Neural cell (in vitro differentiated cells): ENCODE results near the gene HK1. TPM values are rescaled to one million over a fixed set of nuclear protein-coding genes. Genes with fewer than 3 reads are reported as not detected.

Experiments
- H2AFZ ChIP-seq: fragments of 200-600, 300-800 bp; sonication (generic), shearing (Covaris generic); 2 replicates; pipeline ENCODE4 v1.6.0; 2014; ENCODE audit warnings: low read depth, mild to moderate bottlenecking, antibody characterized with exemption, low read length, moderate library complexity
- H3F3A ChIP-seq: fragments of 200-600 bp; shearing (Covaris generic); 2 replicates; pipeline ENCODE4 v1.6.1; 2016; ENCODE audit warnings: mild to moderate bottlenecking, moderate library complexity, mixed read lengths, antibody characterized with exemption, low read length; ENCODE audit not compliant: insufficient read depth, poor library complexity, severe bottlenecking
- H3K27ac ChIP-seq: fragments of 200-600, 300-800 bp; sonication (generic), shearing (Covaris generic); 2 replicates; pipeline ENCODE4 v1.5.1; 2014; ENCODE audit warnings: mild to moderate bottlenecking, low read length, moderate library complexity
- H3K27me3 ChIP-seq: fragments of 300-800, 200-600 bp; sonication (generic), shearing (Covaris generic); 2 replicates; pipeline ENCODE4 v1.6.0; 2014; ENCODE audit warnings: mild to moderate bottlenecking, low read depth, low read length, moderate library complexity; ENCODE audit not compliant: insufficient read depth
- H3K36me3 ChIP-seq: fragments of 300-800, 200-600 bp; sonication (generic), shearing (Covaris generic); 2 replicates; pipeline ENCODE4 v1.5.1; 2014; ENCODE audit warnings: mild to moderate bottlenecking, antibody characterized with exemption, low read length, moderate library complexity; ENCODE audit not compliant: insufficient read depth
- H3K4me2 ChIP-seq: fragments of 300-800, 200-600 bp; sonication (generic), shearing (Covaris generic); 2 replicates; pipeline ENCODE4 v1.6.0; 2014; ENCODE audit warnings: mild to moderate bottlenecking, low read length
- H3K4me3 ChIP-seq: fragments of 300-800, 200-600 bp; sonication (generic), shearing (Covaris generic); 2 replicates; pipeline ENCODE4 v1.5.1; 2014; ENCODE audit warnings: mild to moderate bottlenecking, low read length, moderate library complexity
- H3K79me2 ChIP-seq: fragments of 200-600 bp; shearing (Covaris generic); replicated peaks from 2 replicates; pipeline ENCODE4 v1.6.0; 2014; ENCODE audit warnings: mild to moderate bottlenecking, low read length, moderate library complexity; ENCODE audit not compliant: insufficient read depth
- H3K9ac ChIP-seq: fragments of 300-800, 200-600 bp; sonication (generic), shearing (Covaris generic); 2 replicates; pipeline ENCODE4 v1.6.1; 2016; ENCODE audit warnings: mild to moderate bottlenecking, low read length, mixed read lengths
- H3K9me2 ChIP-seq: fragments of 200-600 bp; shearing (Covaris generic); 2 replicates; pipeline ENCODE4 v1.6.1; 2016; ENCODE audit warnings: mild to moderate bottlenecking, low read length, mixed read lengths; ENCODE audit not compliant: insufficient read depth
- H3K9me3 ChIP-seq: fragments of 200-600, 300-800 bp; sonication (generic), shearing (Covaris generic); 2 replicates; pipeline ENCODE4 v1.6.1; 2016; ENCODE audit warnings: mild to moderate bottlenecking, mixed run types, low read length, moderate library complexity, mixed read lengths
- H4K20me1 ChIP-seq: fragments of 200-600 bp; shearing (Covaris generic); 2 replicates; pipeline ENCODE4 v1.6.1; 2016; ENCODE audit warnings: mild to moderate bottlenecking, mixed run types; ENCODE audit not compliant: insufficient read depth
- EP300 ChIP-seq: fragments of 450-650 bp; conservative IDR thresholded peaks from 2 replicates; pipeline ENCODE4 v1.6.1; 2014; ENCODE audit warnings: antibody characterized with exemption, mild to moderate bottlenecking, moderate library complexity; ENCODE audit not compliant: poor library complexity, severe bottlenecking
- EZH2 ChIP-seq: fragments of 200-600, 300-800 bp; shearing (Covaris generic), sonication (generic); IDR thresholded peaks from 2 replicates; pipeline ENCODE4 v1.6.1; 2014; ENCODE audit warnings: antibody characterized with exemption, low read length, borderline replicate concordance, mild to moderate bottlenecking; ENCODE audit not compliant: insufficient read depth, poor library complexity, severe bottlenecking
- MXI1 ChIP-seq: fragments of 450-650 bp; conservative IDR thresholded peaks from 2 replicates; pipeline ENCODE4 v1.6.1; 2014; ENCODE audit warnings: antibody characterized with exemption, mild to moderate bottlenecking; ENCODE audit not compliant: poor library complexity, severe bottlenecking
- POLR2AphosphoS5 ChIP-seq: IDR thresholded peaks from 2 replicates; pipeline ENCODE4 v1.6.1; 2012
- RAD21 ChIP-seq: fragments of 450-650 bp; conservative IDR thresholded peaks from 2 replicates; pipeline ENCODE4 v1.6.1; 2014; ENCODE audit warnings: antibody characterized with exemption, mild to moderate bottlenecking, moderate library complexity
- SMC3 ChIP-seq: fragments of 450-650 bp; conservative IDR thresholded peaks from 2 replicates; pipeline ENCODE4 v1.6.1; 2014; ENCODE audit warnings: antibody characterized with exemption, mild to moderate bottlenecking, moderate library complexity; ENCODE audit not compliant: poor library complexity
- TAF1 ChIP-seq: IDR thresholded peaks from 2 replicates; pipeline ENCODE4 v1.6.1; 2012; ENCODE audit warnings: low read depth
- polyA plus RNA-seq: library from polyadenylated mRNA; depleted of rRNA; stranded (reverse); fragments of >200 nt; gene quantifications from 2 replicates; pipeline ENCODE4 v1.2.3, GENCODE V29; 2014
- TF ChIP-seq, protein P1 (sequence below): fragments of 450-650 bp; IDR thresholded peaks from 2 replicates; pipeline ENCODE4 v1.5.1; 2014; ENCODE audit warnings: antibody characterized with exemption, mild to moderate bottlenecking, moderate library complexity; ENCODE audit not compliant: poor library complexity, severe bottlenecking
- TF ChIP-seq, protein P2 (sequence below): IDR thresholded peaks from 2 replicates; pipeline ENCODE4 v1.6.1; 2012; ENCODE audit warnings: borderline replicate concordance

Gene HK1
- polyA plus RNA-seq, 1 donor from 2014 or later: 60.5 TPM

DNA sequence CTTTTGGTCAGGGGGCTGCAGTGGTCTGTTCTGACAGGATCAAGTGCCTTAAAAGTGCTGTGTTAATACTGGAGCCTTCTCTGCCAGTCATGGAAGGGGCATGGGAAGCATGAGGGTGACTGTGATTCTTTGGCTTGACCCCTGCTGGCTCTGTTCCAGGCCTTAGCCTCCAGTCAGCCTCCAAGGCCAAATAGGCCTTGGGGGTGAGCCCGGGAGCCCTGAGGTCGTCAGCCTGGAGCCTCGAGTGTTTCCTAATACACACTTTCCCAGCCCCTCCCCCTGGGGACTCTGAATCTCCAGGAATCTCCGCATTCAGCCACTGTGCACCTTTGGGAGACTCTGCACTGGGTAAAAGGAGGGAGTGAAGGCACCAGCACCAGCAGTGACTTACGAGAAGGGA, 48.2 kb upstream of the HK1 start:
- H3F3A ChIP-seq: no peaks in the 10 kb centered on the region
- no peak overlapping the region for H2AFZ ChIP-seq
- H3K9me2 ChIP-seq: no peaks in the 10 kb centered on the region
- no peak overlapping the region for H3K4me3 ChIP-seq
- H3K79me2 ChIP-seq: no peaks in the 10 kb centered on the region
- no peaks in the 10 kb centered on the region for H3K27me3 ChIP-seq
- H4K20me1 ChIP-seq: no peaks in the 10 kb centered on the region
- no peaks in the 10 kb centered on the region for H3K9me3 ChIP-seq
- no peak for TF ChIP-seq MXI1
- no peak for TF ChIP-seq SMC3
- TF ChIP-seq RAD21: no peak
- TF ChIP-seq, protein P1, sequence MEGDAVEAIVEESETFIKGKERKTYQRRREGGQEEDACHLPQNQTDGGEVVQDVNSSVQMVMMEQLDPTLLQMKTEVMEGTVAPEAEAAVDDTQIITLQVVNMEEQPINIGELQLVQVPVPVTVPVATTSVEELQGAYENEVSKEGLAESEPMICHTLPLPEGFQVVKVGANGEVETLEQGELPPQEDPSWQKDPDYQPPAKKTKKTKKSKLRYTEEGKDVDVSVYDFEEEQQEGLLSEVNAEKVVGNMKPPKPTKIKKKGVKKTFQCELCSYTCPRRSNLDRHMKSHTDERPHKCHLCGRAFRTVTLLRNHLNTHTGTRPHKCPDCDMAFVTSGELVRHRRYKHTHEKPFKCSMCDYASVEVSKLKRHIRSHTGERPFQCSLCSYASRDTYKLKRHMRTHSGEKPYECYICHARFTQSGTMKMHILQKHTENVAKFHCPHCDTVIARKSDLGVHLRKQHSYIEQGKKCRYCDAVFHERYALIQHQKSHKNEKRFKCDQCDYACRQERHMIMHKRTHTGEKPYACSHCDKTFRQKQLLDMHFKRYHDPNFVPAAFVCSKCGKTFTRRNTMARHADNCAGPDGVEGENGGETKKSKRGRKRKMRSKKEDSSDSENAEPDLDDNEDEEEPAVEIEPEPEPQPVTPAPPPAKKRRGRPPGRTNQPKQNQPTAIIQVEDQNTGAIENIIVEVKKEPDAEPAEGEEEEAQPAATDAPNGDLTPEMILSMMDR: no peak
- no peaks in the 10 kb centered on the region for H3K36me3 ChIP-seq
- no peak overlapping the region for H3K27ac ChIP-seq
- H3K9ac ChIP-seq: no peak overlapping the region
- no peak overlapping the region for H3K4me2 ChIP-seq

DNA sequence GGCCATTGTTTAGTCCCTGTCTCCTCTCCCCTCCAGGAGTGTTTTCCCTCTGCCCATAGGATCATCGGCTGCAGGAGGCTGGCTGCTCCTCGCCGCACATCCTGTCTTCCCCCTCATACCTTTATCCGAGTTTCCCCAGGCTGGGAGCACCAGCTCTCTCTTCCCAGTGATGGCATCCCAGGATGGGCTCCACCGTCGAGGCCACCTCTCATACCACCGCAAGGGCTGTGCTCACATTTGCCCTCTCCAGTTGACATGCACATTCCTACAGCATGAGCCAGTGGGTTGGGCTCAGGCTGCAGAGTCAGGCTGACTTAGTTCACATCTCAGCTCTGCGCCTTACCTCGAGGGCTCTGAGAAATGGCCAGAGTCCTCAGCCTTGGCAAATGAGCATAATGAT, 46.0 kb upstream of the HK1 start:
- no peaks in the 10 kb centered on the region for H3K9me2 ChIP-seq
- H3K36me3 ChIP-seq: no peaks in the 10 kb centered on the region
- no peak overlapping the region for H2AFZ ChIP-seq
- no peaks in the 10 kb centered on the region for H3K79me2 ChIP-seq
- TF ChIP-seq, protein P2, sequence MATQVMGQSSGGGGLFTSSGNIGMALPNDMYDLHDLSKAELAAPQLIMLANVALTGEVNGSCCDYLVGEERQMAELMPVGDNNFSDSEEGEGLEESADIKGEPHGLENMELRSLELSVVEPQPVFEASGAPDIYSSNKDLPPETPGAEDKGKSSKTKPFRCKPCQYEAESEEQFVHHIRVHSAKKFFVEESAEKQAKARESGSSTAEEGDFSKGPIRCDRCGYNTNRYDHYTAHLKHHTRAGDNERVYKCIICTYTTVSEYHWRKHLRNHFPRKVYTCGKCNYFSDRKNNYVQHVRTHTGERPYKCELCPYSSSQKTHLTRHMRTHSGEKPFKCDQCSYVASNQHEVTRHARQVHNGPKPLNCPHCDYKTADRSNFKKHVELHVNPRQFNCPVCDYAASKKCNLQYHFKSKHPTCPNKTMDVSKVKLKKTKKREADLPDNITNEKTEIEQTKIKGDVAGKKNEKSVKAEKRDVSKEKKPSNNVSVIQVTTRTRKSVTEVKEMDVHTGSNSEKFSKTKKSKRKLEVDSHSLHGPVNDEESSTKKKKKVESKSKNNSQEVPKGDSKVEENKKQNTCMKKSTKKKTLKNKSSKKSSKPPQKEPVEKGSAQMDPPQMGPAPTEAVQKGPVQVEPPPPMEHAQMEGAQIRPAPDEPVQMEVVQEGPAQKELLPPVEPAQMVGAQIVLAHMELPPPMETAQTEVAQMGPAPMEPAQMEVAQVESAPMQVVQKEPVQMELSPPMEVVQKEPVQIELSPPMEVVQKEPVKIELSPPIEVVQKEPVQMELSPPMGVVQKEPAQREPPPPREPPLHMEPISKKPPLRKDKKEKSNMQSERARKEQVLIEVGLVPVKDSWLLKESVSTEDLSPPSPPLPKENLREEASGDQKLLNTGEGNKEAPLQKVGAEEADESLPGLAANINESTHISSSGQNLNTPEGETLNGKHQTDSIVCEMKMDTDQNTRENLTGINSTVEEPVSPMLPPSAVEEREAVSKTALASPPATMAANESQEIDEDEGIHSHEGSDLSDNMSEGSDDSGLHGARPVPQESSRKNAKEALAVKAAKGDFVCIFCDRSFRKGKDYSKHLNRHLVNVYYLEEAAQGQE: no peak
- H3K9me3 ChIP-seq: no peaks in the 10 kb centered on the region
- H3F3A ChIP-seq: no peaks in the 10 kb centered on the region
- H3K27ac ChIP-seq: no peak overlapping the region
- no peak overlapping the region for H3K9ac ChIP-seq
- no peak overlapping the region for H3K4me3 ChIP-seq
- H4K20me1 ChIP-seq: no peaks in the 10 kb centered on the region
- no peaks in the 10 kb centered on the region for H3K27me3 ChIP-seq
- H3K4me2 ChIP-seq: no peak overlapping the region

DNA sequence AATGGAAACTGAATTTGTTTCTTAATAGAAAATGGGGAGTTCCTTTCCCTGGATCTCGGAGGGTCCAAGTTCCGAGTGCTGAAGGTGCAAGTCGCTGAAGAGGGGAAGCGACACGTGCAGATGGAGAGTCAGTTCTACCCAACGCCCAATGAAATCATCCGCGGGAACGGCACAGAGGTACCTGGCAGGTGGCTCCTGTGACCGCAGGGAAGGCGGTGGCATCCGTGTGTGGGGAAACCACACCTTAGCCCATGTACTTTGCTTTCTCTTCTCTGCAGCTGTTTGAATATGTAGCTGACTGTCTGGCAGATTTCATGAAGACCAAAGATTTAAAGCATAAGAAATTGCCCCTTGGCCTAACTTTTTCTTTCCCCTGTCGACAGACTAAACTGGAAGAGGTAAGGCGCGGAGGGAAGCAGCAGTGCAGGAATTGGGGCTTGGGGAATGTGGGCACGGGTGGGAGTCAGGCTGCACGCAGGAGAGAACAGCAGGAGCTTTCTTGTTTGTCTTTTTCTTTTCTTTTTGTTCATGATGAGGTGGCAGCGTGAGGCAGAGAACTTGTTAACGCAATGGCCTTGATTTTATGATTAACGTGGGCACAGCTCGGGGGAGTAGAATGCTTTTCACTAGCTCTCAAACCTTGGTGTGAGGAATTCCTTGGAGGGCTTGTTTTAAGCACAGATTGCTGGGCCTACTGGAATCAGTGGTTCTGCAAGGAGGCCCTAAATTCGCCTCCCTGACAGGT, 45.4 kb upstream of the HK1 start:
- H2AFZ ChIP-seq: no peak overlapping the region
- no peaks in the 10 kb centered on the region for H3K79me2 ChIP-seq
- no peaks in the 10 kb centered on the region for H3K9me3 ChIP-seq
- H4K20me1 ChIP-seq: no peaks in the 10 kb centered on the region
- no peaks in the 10 kb centered on the region for H3K27me3 ChIP-seq
- H3K27ac ChIP-seq: no peak overlapping the region
- no peaks in the 10 kb centered on the region for H3K36me3 ChIP-seq
- TF ChIP-seq EP300: no peak
- TF ChIP-seq, protein P2: no peak
- no peak for TF ChIP-seq POLR2AphosphoS5
- TF ChIP-seq EZH2: no peak
- no peak for TF ChIP-seq SMC3
- no peak for TF ChIP-seq RAD21
- TF ChIP-seq, protein P1: no peak
- TF ChIP-seq TAF1: no peak
- TF ChIP-seq MXI1: no peak
- no peaks in the 10 kb centered on the region for H3K9me2 ChIP-seq
- no peak overlapping the region for H3K4me2 ChIP-seq
- H3K9ac ChIP-seq: no peak overlapping the region
- no peak overlapping the region for H3K4me3 ChIP-seq
- H3F3A ChIP-seq: no peaks in the 10 kb centered on the region
